ENCODE measurements around the gene IQCH.

DNA sequence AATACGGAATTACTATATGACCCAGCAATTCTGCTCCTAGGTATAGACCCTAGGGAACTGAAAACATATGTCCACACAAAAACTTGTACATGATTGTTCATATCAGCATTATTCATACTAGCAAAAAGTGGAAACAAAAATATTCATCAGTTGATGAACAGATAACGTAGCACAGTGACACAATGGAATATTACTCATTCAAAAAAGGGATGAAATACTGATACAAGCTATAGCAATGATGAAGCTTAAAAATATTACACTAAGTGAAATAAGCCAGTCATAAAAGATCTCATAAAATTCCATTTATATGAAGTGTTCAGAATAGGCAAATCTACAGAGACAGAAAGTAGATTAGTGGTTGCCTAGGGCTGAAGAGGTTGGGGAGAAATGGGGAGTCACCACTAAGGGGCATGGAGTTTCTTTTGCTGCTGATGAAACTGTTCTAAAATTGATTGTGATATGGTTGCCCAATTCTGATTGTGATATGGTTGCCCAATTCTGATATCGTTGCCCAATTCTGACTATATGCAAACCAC lies 276.9 kb downstream of the IQCH start:
- TF ChIP-seq, protein P1, sequence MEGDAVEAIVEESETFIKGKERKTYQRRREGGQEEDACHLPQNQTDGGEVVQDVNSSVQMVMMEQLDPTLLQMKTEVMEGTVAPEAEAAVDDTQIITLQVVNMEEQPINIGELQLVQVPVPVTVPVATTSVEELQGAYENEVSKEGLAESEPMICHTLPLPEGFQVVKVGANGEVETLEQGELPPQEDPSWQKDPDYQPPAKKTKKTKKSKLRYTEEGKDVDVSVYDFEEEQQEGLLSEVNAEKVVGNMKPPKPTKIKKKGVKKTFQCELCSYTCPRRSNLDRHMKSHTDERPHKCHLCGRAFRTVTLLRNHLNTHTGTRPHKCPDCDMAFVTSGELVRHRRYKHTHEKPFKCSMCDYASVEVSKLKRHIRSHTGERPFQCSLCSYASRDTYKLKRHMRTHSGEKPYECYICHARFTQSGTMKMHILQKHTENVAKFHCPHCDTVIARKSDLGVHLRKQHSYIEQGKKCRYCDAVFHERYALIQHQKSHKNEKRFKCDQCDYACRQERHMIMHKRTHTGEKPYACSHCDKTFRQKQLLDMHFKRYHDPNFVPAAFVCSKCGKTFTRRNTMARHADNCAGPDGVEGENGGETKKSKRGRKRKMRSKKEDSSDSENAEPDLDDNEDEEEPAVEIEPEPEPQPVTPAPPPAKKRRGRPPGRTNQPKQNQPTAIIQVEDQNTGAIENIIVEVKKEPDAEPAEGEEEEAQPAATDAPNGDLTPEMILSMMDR (IDR thresholded peaks at IDR 0.05 in 8 of 11, conservative IDR thresholded peaks at IDR 0.05 in 3 of 11): no peak
- no peak for TF ChIP-seq POLR2A (IDR thresholded peaks at IDR 0.05)
- TF ChIP-seq POLR2AphosphoS5 (IDR thresholded peaks at IDR 0.05): no peak
